SK-N-SH (cell line): ENCODE measurements around the gene MRPS26. TPM values are rescaled to one million over a fixed set of nuclear protein-coding genes. Genes with fewer than 3 reads are reported as not detected.

Experiments
- CTCF ChIA-PET: fragments of 300-600, 350-600 bp; formaldehyde crosslinking; extraction: SDS; loops from one replicate; lab custom pipeline; 2021; lab: Yijun Ruan, JAX
- POLR2A ChIA-PET: fragments of 350-600 bp; sonication (Branson Sonifier 250); formaldehyde crosslinking; extraction: SDS; loops from one replicate; lab custom pipeline; 2020; ENCODE audit warnings: antibody characterized with exemption, inconsistent platforms; lab: Yijun Ruan, JAX
- DNase-seq: peaks from one replicate; pipeline ENCODE4 v3.0.0; 2012
- H2AFZ ChIP-seq: fragments of 200-600 bp; sonication (generic); 2 replicates; pipeline ENCODE4 v1.8.1; 2016; ENCODE audit warnings: antibody characterized with exemption, mild to moderate bottlenecking, low read depth
- H3F3A ChIP-seq: fragments of 200-600 bp; sonication (generic); replicated peaks from 2 replicates; pipeline ENCODE3; 2016; ENCODE audit warnings: antibody characterized with exemption, mild to moderate bottlenecking; ENCODE audit not compliant: insufficient read depth
- H3K27ac ChIP-seq, 2 experiments: fragments of 200-500 bp in 1 of 2; fragments of 200-600 bp in 1 of 2; sonication (Bioruptor generic) in 1 of 2; sonication (generic), shearing (Covaris generic) in 1 of 2; 2 replicates each; pipeline versions ENCODE4 v1.5.1 to v1.6.1; 2014 to 2016; ENCODE audit warnings: low read depth in 2 of 2, inconsistent platforms in 1 of 2, low read length in 1 of 2, mild to moderate bottlenecking in 1 of 2, mixed read lengths in 1 of 2
- H3K27me3 ChIP-seq: fragments of 200-600 bp; sonication (generic), shearing (Covaris generic); 2 replicates; pipeline ENCODE4 v1.6.1; 2016; ENCODE audit warnings: mixed run types; ENCODE audit not compliant: insufficient read depth
- H3K36me3 ChIP-seq, 2 experiments: fragments of 200-500 bp in 1 of 2; fragments of 200-600 bp in 1 of 2; sonication (Bioruptor generic) in 1 of 2; sonication (generic) in 1 of 2; replicated peaks in 1 of 2; 2 replicates each; pipeline versions ENCODE3 to v1.5.1; 2014 to 2016; ENCODE audit warnings: low read length in 1 of 2, mild to moderate bottlenecking in 1 of 2; ENCODE audit not compliant: insufficient read depth in 2 of 2, control insufficient read depth in 1 of 2
- H3K4me1 ChIP-seq, 2 experiments: fragments of 200-500 bp in 1 of 2; fragments of 200-600 bp in 1 of 2; sonication (Bioruptor generic) in 1 of 2; sonication (generic), shearing (Covaris generic) in 1 of 2; 2 replicates each; pipeline versions ENCODE4 v1.5.1 to v1.6.1; 2014 to 2016; ENCODE audit warnings: low read depth in 1 of 2, low read length in 1 of 2, mixed run types in 1 of 2; ENCODE audit not compliant: insufficient read depth in 2 of 2, control insufficient read depth in 1 of 2
- H3K4me2 ChIP-seq: fragments of 200-600 bp; sonication (generic), shearing (Covaris generic); 2 replicates; pipeline ENCODE4 v1.6.1; 2017; ENCODE audit warnings: mixed run types
- H3K4me3 ChIP-seq, 2 experiments: fragments of 200-500 bp in 1 of 2; fragments of 200-600 bp in 1 of 2; sonication (Bioruptor generic) in 1 of 2; sonication (generic), shearing (Covaris generic) in 1 of 2; 2 replicates each; pipeline versions ENCODE4 v1.5.1 to v1.8.1; 2014 to 2016; ENCODE audit warnings: low read depth in 2 of 2, inconsistent platforms in 1 of 2, low read length in 1 of 2, mild to moderate bottlenecking in 1 of 2, mixed read lengths in 1 of 2, moderate library complexity in 1 of 2
- H3K79me2 ChIP-seq: fragments of 200-600 bp; sonication (generic); 2 replicates; pipeline ENCODE4 v1.8.1; 2017; ENCODE audit warnings: mild to moderate bottlenecking; ENCODE audit not compliant: insufficient read depth
- H3K9ac ChIP-seq: fragments of 200-600 bp; sonication (generic); 2 replicates; pipeline ENCODE4 v1.6.1; 2017; ENCODE audit warnings: mixed run types
- H3K9me2 ChIP-seq: fragments of 200-600 bp; sonication (generic); 2 replicates; pipeline ENCODE4 v1.6.1; 2017; ENCODE audit warnings: mixed run types
- H3K9me3 ChIP-seq: fragments of 200-600 bp; sonication (generic); 2 replicates; pipeline ENCODE4 v1.6.1; 2017; ENCODE audit warnings: mixed run types, mild to moderate bottlenecking, moderate library complexity
- H4K20me1 ChIP-seq: fragments of 200-600 bp; sonication (generic); 2 replicates; pipeline ENCODE4 v1.6.1; 2017; ENCODE audit warnings: mild to moderate bottlenecking, mixed run types; ENCODE audit not compliant: insufficient read depth
- FOXJ3 ChIP-seq: sonication (generic); formaldehyde crosslinking; IDR thresholded peaks from 2 replicates; pipeline ENCODE4 v1.5.1; 2020; ENCODE audit warnings: mild to moderate bottlenecking, missing genetic modification reagents
- GATA2 ChIP-seq: sonication (generic); formaldehyde crosslinking; IDR thresholded peaks from 2 replicates; pipeline ENCODE4 v1.5.0; 2020; ENCODE audit warnings: mild to moderate bottlenecking, missing genetic modification reagents
- JUND ChIP-seq: IDR thresholded peaks from 2 replicates; pipeline ENCODE4 v1.4.0; 2012
- NRF1 ChIP-seq: IDR thresholded peaks from 2 replicates; pipeline ENCODE4 v1.6.1; 2012; ENCODE audit warnings: low read depth, mild to moderate bottlenecking, low read length
- RFX5 ChIP-seq: IDR thresholded peaks from 2 replicates; pipeline ENCODE4 v1.6.1; 2012; ENCODE audit warnings: mild to moderate bottlenecking, improper control_type of control experiment, low read length
- RXRA ChIP-seq: IDR thresholded peaks from 2 replicates; pipeline ENCODE4 v1.4.0; 2012; ENCODE audit warnings: low read depth, mild to moderate bottlenecking, borderline replicate concordance
- TAF1 ChIP-seq: IDR thresholded peaks from 2 replicates; pipeline ENCODE4 v1.6.1; 2012; ENCODE audit warnings: low read depth, mild to moderate bottlenecking, low read length, moderate library complexity, borderline replicate concordance
- TCF12 ChIP-seq: IDR thresholded peaks from 2 replicates; pipeline ENCODE4 v1.4.0; 2012
- TEAD4 ChIP-seq: IDR thresholded peaks from 2 replicates; pipeline ENCODE4 v1.4.0; 2012; ENCODE audit warnings: mild to moderate bottlenecking, borderline replicate concordance; ENCODE audit not compliant: insufficient read depth
- WGBS: methylation state at CpG from one replicate; pipeline ENCODE4 v1.1.6; 2017; ENCODE audit warnings: low lambda C conversion rate; 5-methylcytosine and 5-hydroxymethylcytosine counted together
- polyA plus RNA-seq, 3 experiments: library from polyadenylated mRNA; depleted of rRNA; stranded (reverse); fragments of >200 nt; gene quantifications; 2 replicates each; pipeline ENCODE4 v1.2.3, GENCODE V29; 2012
- TF ChIP-seq, protein P1 (sequence below): fragments of 150-350 bp; IDR thresholded peaks from 2 replicates; pipeline ENCODE4 v1.6.1; 2016; ENCODE audit warnings: mild to moderate bottlenecking, low read depth, low read length
- TF ChIP-seq, protein P2 (sequence below): IDR thresholded peaks from 2 replicates; pipeline ENCODE4; 2012

Gene MRPS26
- polyA plus RNA-seq, 1 of the 3 experiments (the other 2 are of a cell fraction), result 152 TPM

DNA sequence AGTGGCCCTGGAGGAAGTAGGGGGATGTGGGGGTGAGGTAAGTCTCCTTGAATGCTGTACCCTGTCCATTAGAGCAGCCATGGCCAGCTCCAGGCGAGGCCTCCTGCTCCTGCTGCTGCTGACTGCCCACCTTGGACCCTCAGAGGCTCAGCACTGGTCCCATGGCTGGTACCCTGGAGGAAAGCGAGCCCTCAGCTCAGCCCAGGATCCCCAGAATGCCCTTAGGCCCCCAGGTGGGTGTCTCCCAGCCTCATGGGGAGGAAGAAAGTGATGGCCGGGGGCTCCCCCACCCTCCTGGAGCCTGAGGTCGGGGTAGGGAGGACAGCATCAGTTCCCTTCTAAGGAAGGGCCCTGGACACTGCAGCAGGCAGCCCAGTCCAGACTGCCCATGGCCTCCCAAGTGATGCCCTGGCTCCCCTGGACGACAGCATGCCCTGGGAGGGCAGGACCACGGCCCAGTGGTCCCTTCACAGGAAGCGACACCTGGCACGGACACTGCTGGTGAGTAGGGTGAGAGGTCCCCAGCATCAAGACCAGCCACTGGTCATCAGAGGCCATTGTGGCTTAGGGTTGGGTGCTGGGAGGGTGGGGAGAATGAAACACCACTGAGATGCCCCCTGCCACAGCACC, 1.4 kb upstream of the MRPS26 start:
- no peak for DNase-seq
- Histone ChIP-seq H3K9me3 (no peaks in the 10 kb centered on the region), H3K36me3 (peaks cover 12 to 29% of the 10 kb centered on the region in 2 experiments), H3K4me2 (peak overlapping the region; percentile 94; the same call in 1 of the 2 replicates), H3K27ac (no peak overlapping the region), H3K27me3 (no peaks in the 10 kb centered on the region), H3K4me1 (peaks cover 5 to 17% of the 10 kb centered on the region in 2 experiments; a peak in 2 of 4 replicates), H4K20me1 (0 out of 2 replicates have a peak, but pooled peaks cover 5% of the 10 kb centered on the region), H3K9ac (no peak overlapping the region), H3K4me3 (no peak overlapping the region), H2AFZ (no peak overlapping the region), H3K79me2 (peaks cover 21% of the 10 kb centered on the region), H3K9me2 (no peaks in the 10 kb centered on the region), H3F3A (peaks cover 4% of the 10 kb centered on the region)
- TF ChIP-seq TCF12 (no peak), FOXJ3 (CRISPR knock-in tag) (no peak), JUND (no peak), GATA2 (CRISPR knock-in tag) (no peak), TEAD4 (no peak)
- TF ChIP-seq, protein P1, sequence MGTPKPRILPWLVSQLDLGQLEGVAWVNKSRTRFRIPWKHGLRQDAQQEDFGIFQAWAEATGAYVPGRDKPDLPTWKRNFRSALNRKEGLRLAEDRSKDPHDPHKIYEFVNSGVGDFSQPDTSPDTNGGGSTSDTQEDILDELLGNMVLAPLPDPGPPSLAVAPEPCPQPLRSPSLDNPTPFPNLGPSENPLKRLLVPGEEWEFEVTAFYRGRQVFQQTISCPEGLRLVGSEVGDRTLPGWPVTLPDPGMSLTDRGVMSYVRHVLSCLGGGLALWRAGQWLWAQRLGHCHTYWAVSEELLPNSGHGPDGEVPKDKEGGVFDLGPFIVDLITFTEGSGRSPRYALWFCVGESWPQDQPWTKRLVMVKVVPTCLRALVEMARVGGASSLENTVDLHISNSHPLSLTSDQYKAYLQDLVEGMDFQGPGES, result no peak
- TF ChIP-seq, protein P2, sequence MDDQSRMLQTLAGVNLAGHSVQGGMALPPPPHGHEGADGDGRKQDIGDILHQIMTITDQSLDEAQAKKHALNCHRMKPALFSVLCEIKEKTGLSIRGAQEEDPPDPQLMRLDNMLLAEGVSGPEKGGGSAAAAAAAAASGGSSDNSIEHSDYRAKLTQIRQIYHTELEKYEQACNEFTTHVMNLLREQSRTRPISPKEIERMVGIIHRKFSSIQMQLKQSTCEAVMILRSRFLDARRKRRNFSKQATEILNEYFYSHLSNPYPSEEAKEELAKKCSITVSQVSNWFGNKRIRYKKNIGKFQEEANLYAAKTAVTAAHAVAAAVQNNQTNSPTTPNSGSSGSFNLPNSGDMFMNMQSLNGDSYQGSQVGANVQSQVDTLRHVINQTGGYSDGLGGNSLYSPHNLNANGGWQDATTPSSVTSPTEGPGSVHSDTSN, result no peak
- ChIA-PET POLR2A (interaction anchor here (0.7 kb wide), 1 partner anchor 629 kb away, joined by 3 read pairs; no protein-coding TSS in a partner anchor), CTCF (interaction anchor here (0.8 to 1.5 kb wide), 3 partner anchors 9 to 72 kb away, joined by 3 to 7 read pairs (median 4); no protein-coding TSS in a partner anchor)
- 93% methylated on average over 6 of the region's 8 CpGs for WGBS

DNA sequence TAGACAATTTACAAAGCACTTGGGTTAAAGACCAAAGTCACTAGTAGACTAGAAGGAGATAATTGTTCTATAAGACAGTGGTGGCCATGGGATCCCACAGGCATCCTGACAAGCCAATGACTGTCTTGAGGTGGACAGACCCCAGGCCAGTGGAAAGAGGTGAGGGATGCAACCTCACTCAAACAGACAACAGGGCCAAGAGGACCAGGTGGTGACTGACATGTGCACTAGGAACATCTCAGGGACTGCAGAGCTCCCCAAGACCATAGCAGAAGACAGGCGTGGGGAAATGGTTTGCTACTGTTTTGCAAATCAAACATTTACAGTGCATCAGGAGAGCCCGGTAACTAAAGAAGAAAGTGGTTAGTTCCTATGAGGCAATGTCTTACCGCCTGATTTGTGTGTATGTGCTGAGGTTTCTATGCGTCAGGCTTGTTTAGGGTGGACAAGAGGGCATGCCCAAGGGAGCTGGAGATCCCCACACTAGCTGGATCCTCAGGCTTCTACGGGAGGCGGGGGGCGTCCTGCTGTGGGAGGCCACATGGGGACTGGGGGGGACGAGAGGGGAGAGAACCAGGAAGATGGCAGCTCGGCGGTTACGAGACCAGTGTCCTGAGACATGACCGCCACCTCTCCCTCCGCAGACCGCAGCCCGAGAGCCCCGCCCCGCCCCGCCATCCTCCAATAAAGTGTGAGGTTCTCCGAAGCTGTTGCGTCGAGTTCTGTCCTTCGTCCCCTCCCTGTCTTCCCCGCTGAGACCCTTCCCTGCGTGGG, 623 bp upstream of the MRPS26 start:
- Histone ChIP-seq H3F3A (peaks cover 4% of the 10 kb centered on the region), H3K4me3 (peak overlapping the region; percentile 78 to 97), H3K27ac (peak overlapping the region; percentile 54 to 96), H3K9ac (peak overlapping the region; percentile 80; the same call in 1 of the 2 replicates), H3K79me2 (peaks cover 21% of the 10 kb centered on the region), H3K4me2 (peak overlapping the region; percentile 94), H3K9me3 (no peaks in the 10 kb centered on the region), H3K4me1 (peaks cover 5 to 17% of the 10 kb centered on the region in 2 experiments; a peak in 2 of 4 replicates)
- ChIA-PET POLR2A (interaction anchor here (0.7 to 1.1 kb wide), 4 partner anchors 30 to 629 kb away, joined by 3 read pairs; partner anchors contain the start of genes FASTKD5 and UBOX5), CTCF (interaction anchor here (1.5 kb wide), 1 partner anchor 8 kb away, joined by 7 read pairs; no protein-coding TSS in a partner anchor)
- DNase-seq, result peak; percentile 91
- TF ChIP-seq TAF1 (no peak), TCF12 (no peak), RXRA (no peak), NRF1 (no peak), RFX5 (no peak)
- TF ChIP-seq, all 33 proteins: peak for 0
- Histone ChIP-seq H4K20me1 (0 out of 2 replicates have a peak, but pooled peaks cover 5% of the 10 kb centered on the region), H2AFZ (peak overlapping the region; percentile 53; the same call in 1 of the 2 replicates), H3K36me3 (peaks cover 12 to 28% of the 10 kb centered on the region in 2 experiments), H3K9me2 (no peaks in the 10 kb centered on the region), H3K27me3 (no peaks in the 10 kb centered on the region)
- 20% methylated on average over 15 of the region's 24 CpGs for WGBS
